ENCODE results near the gene GRIN2B. TPM values are rescaled to one million over a fixed set of nuclear protein-coding genes. Genes with fewer than 3 reads are reported as not detected.

The GRIN2B gene
- total and polyA plus RNA-seq, 10 of the 15 experiments (the other 5 are each of a cell fraction or from before 2014, with no cell fraction given), result under 0.01 TPM; not detected in 9

DNA sequence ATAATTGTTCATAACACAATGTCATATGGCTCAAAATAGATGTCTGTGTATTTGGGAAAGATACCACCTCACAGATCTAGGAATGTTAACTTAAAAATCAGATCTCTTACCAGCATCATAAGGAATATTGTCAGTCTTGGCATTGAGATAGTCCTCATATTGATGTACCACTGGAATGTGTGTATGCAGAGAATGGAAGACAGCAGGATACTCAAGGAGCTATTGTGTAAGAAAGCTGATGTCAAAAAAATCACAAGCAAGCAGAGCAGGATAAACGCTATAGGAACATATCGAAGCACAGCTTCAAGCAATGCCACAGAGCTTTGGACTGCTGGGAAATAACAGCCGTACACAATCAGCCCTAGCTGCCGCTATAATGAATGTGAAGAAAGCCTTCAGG, 45.1 kb upstream of the GRIN2B start (continued):
- TF ChIP-seq, protein P1, sequence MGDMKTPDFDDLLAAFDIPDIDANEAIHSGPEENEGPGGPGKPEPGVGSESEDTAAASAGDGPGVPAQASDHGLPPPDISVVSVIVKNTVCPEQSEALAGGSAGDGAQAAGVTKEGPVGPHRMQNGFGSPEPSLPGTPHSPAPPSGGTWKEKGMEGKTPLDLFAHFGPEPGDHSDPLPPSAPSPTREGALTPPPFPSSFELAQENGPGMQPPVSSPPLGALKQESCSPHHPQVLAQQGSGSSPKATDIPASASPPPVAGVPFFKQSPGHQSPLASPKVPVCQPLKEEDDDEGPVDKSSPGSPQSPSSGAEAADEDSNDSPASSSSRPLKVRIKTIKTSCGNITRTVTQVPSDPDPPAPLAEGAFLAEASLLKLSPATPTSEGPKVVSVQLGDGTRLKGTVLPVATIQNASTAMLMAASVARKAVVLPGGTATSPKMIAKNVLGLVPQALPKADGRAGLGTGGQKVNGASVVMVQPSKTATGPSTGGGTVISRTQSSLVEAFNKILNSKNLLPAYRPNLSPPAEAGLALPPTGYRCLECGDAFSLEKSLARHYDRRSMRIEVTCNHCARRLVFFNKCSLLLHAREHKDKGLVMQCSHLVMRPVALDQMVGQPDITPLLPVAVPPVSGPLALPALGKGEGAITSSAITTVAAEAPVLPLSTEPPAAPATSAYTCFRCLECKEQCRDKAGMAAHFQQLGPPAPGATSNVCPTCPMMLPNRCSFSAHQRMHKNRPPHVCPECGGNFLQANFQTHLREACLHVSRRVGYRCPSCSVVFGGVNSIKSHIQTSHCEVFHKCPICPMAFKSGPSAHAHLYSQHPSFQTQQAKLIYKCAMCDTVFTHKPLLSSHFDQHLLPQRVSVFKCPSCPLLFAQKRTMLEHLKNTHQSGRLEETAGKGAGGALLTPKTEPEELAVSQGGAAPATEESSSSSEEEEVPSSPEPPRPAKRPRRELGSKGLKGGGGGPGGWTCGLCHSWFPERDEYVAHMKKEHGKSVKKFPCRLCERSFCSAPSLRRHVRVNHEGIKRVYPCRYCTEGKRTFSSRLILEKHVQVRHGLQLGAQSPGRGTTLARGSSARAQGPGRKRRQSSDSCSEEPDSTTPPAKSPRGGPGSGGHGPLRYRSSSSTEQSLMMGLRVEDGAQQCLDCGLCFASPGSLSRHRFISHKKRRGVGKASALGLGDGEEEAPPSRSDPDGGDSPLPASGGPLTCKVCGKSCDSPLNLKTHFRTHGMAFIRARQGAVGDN (IDR thresholded peaks at IDR 0.05), result no peak
- no peak for TF ChIP-seq CHD1 (IDR thresholded peaks at IDR 0.05; ENCODE audit: low read depth, low read length)

DNA sequence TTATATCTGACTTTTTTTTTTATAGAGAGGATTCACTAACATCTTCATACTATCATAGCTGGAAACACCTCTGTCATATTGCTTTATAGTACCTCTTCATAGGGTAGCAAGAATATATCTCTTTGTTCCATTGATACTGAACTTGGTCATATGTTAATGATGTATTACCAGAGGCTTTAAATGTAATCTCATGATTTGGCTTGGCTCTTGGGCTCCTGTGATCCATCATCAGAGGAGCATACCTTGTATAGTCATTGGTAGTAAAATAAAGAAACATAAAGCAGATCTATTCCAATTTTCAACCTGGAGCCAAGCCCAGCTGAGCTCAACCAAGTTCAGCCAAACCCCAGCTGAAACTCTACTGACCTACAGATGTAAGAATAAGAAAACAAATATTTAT, 43.2 kb upstream of the GRIN2B start:
- ChIA-PET CTCF (interaction anchor here (0.7 kb wide), 1 partner anchor 143 kb away, joined by 3 read pairs; no protein-coding TSS in a partner anchor), SMC1A (ENCODE audit: uncharacterized antibody, unreplicated experiment) (no interaction called here), POLR2A (no interaction called here), RAD21 (ENCODE audit: unreplicated experiment) (no interaction called here)
- no TSS peak for BruUV-seq (replicated peaks)
- H2AFZ ChIP-seq (ENCODE audit: control insufficient read depth, low read depth, low read length), result no peak overlapping the region
- H4K20me1 ChIP-seq (ENCODE audit: control insufficient read depth, insufficient read depth), result no peaks in the 10 kb centered on the region
- no peak overlapping the region for H3K4me3 ChIP-seq
- H3K9ac ChIP-seq (ENCODE audit: control insufficient read depth, insufficient read depth, low read length), result no peak overlapping the region
- H3K4me1 ChIP-seq (ENCODE audit: control insufficient read depth, insufficient read depth, low read length), result no peaks in the 10 kb centered on the region
- H3K36me3 ChIP-seq (ENCODE audit: control insufficient read depth in 2 of 2, insufficient read depth in 2 of 2, low read length in 1 of 2), result no peaks in the 10 kb centered on the region
- no peaks in the 10 kb centered on the region for H3K9me3 ChIP-seq (replicated peaks; ENCODE audit: control insufficient read depth, insufficient read depth, low read length)
- DNase-seq (ENCODE audit: low read depth, low spot score) (no peak), FAIRE-seq (no peak), ATAC-seq (no peak)
- intact Hi-C loops (cut with micrococcal nuclease; ENCODE audit: unreplicated experiment), result no loop called here
- in situ Hi-C loops (cut with MboI), result no loop called here
- H3K27me3 ChIP-seq (replicated peaks in 1 of 2; ENCODE audit: control insufficient read depth in 2 of 2, insufficient read depth in 2 of 2, low read length in 1 of 2), result no peaks in the 10 kb centered on the region
- no peak overlapping the region for H3K4me2 ChIP-seq (ENCODE audit: control insufficient read depth, insufficient read depth)
- no peak overlapping the region for H3K27ac ChIP-seq (ENCODE audit: control insufficient read depth, insufficient read depth)
- H3K79me2 ChIP-seq (ENCODE audit: control insufficient read depth, insufficient read depth, low read length), result no peaks in the 10 kb centered on the region
- TF ChIP-seq SMARCA5 (IDR thresholded peaks at IDR 0.05), result no peak
- TF ChIP-seq SMAD1 (IDR thresholded peaks at IDR 0.05; ENCODE audit: low read depth, partially characterized antibody), result no peak
- no peak for TF ChIP-seq ZNF207 (IDR thresholded peaks at IDR 0.05; ENCODE audit: borderline replicate concordance)
- no peak for TF ChIP-seq SMC3 (IDR thresholded peaks at IDR 0.05; ENCODE audit: borderline replicate concordance, low read length)
- TF ChIP-seq, protein P2, sequence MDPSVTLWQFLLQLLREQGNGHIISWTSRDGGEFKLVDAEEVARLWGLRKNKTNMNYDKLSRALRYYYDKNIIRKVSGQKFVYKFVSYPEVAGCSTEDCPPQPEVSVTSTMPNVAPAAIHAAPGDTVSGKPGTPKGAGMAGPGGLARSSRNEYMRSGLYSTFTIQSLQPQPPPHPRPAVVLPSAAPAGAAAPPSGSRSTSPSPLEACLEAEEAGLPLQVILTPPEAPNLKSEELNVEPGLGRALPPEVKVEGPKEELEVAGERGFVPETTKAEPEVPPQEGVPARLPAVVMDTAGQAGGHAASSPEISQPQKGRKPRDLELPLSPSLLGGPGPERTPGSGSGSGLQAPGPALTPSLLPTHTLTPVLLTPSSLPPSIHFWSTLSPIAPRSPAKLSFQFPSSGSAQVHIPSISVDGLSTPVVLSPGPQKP (IDR thresholded peaks at IDR 0.05; ENCODE audit: low read depth, low read length), result no peak
- TF ChIP-seq NFXL1 (IDR thresholded peaks at IDR 0.05; ENCODE audit: borderline replicate concordance), result no peak
- TF ChIP-seq LARP7 (IDR thresholded peaks at IDR 0.05), result no peak
- TF ChIP-seq, protein P3, sequence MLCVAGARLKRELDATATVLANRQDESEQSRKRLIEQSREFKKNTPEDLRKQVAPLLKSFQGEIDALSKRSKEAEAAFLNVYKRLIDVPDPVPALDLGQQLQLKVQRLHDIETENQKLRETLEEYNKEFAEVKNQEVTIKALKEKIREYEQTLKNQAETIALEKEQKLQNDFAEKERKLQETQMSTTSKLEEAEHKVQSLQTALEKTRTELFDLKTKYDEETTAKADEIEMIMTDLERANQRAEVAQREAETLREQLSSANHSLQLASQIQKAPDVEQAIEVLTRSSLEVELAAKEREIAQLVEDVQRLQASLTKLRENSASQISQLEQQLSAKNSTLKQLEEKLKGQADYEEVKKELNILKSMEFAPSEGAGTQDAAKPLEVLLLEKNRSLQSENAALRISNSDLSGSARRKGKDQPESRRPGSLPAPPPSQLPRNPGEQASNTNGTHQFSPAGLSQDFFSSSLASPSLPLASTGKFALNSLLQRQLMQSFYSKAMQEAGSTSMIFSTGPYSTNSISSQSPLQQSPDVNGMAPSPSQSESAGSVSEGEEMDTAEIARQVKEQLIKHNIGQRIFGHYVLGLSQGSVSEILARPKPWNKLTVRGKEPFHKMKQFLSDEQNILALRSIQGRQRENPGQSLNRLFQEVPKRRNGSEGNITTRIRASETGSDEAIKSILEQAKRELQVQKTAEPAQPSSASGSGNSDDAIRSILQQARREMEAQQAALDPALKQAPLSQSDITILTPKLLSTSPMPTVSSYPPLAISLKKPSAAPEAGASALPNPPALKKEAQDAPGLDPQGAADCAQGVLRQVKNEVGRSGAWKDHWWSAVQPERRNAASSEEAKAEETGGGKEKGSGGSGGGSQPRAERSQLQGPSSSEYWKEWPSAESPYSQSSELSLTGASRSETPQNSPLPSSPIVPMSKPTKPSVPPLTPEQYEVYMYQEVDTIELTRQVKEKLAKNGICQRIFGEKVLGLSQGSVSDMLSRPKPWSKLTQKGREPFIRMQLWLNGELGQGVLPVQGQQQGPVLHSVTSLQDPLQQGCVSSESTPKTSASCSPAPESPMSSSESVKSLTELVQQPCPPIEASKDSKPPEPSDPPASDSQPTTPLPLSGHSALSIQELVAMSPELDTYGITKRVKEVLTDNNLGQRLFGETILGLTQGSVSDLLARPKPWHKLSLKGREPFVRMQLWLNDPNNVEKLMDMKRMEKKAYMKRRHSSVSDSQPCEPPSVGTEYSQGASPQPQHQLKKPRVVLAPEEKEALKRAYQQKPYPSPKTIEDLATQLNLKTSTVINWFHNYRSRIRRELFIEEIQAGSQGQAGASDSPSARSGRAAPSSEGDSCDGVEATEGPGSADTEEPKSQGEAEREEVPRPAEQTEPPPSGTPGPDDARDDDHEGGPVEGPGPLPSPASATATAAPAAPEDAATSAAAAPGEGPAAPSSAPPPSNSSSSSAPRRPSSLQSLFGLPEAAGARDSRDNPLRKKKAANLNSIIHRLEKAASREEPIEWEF (IDR thresholded peaks at IDR 0.05; ENCODE audit: insufficient replicate concordance, low read depth, low read length), result no peak
- no peak for TF ChIP-seq POU2F2 (IDR thresholded peaks at IDR 0.05; ENCODE audit: borderline replicate concordance, low read depth, low read length)
- no peak for TF ChIP-seq KLF5 (IDR thresholded peaks at IDR 0.05; ENCODE audit: partially characterized antibody)
- no peak for TF ChIP-seq ETV6 (conservative IDR thresholded peaks at IDR 0.05 in 1 of 2, IDR thresholded peaks at IDR 0.05 in 1 of 2; ENCODE audit: borderline replicate concordance in 1 of 2, low read depth in 1 of 2)
- no peak for TF ChIP-seq NFYA (IDR thresholded peaks at IDR 0.05; ENCODE audit: borderline replicate concordance, low read depth, low read length)
